Ovary (tissue), 3 donors: ENCODE data around the gene LRP1B.

Experiments
- EP300 ChIP-seq: sonication (generic); formaldehyde crosslinking; IDR thresholded peaks from one replicate; pipeline ENCODE4 v1.6.1; 2017; ENCODE audit warnings: antibody characterized with exemption
- POLR2A ChIP-seq: fragments of 450-650 bp; IDR thresholded peaks from one replicate; pipeline ENCODE4 v1.6.1; 2017; ENCODE audit warnings: antibody characterized with exemption, mild to moderate bottlenecking, moderate library complexity
- TF ChIP-seq, protein P1 (sequence below), 3 donors: fragments of 450-650 bp in 2 of 3; fragments of 200-600 bp in 1 of 3; IDR thresholded peaks; one replicate each; pipeline versions ENCODE4 v1.5.1 to v1.8.0; 2016 to 2022; ENCODE audit warnings: antibody characterized with exemption in 3 of 3, mild to moderate bottlenecking in 1 of 3
- donor health status: DM: no; HTN: no; CAD: no.

DNA sequence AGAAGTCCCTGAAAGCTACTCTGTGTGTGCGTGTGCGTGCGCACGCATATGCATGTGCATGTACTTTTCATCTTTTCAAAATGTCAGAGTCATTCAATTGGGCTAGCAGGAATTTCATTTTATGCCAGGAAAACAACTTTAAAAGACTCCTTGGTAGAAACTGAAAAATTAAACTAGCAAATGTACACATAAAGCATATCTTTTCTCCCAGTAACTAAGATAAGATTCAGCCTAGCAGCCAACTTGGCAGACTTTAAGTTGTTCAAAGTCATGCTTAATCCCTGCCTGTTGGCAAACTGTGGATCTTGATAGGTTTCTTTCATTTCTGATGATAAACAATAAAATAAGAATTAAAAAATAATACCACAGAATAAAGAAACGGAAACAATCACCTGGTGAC lies 1129.1 kb downstream of the LRP1B start:
- TF ChIP-seq, protein P1, sequence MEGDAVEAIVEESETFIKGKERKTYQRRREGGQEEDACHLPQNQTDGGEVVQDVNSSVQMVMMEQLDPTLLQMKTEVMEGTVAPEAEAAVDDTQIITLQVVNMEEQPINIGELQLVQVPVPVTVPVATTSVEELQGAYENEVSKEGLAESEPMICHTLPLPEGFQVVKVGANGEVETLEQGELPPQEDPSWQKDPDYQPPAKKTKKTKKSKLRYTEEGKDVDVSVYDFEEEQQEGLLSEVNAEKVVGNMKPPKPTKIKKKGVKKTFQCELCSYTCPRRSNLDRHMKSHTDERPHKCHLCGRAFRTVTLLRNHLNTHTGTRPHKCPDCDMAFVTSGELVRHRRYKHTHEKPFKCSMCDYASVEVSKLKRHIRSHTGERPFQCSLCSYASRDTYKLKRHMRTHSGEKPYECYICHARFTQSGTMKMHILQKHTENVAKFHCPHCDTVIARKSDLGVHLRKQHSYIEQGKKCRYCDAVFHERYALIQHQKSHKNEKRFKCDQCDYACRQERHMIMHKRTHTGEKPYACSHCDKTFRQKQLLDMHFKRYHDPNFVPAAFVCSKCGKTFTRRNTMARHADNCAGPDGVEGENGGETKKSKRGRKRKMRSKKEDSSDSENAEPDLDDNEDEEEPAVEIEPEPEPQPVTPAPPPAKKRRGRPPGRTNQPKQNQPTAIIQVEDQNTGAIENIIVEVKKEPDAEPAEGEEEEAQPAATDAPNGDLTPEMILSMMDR (IDR thresholded peaks at IDR 0.05), result no peak
- TF ChIP-seq POLR2A (no peak), EP300 (no peak)
